PC-9 (cell line): Measurements from ENCODE around the gene ALS2.

Experiments used
- EZH2 ChIP-seq: fragments of 200-600 bp; sonication (generic); IDR thresholded peaks from 2 replicates; pipeline ENCODE4 v1.8.0; 2017; ENCODE audit warnings: antibody characterized with exemption, low read depth
- TF ChIP-seq, protein P1 (sequence below): fragments of 200-600 bp; sonication (generic); conservative IDR thresholded peaks from 2 replicates; pipeline ENCODE4 v1.6.1; 2017; ENCODE audit warnings: mixed run types, antibody characterized with exemption, mild to moderate bottlenecking, moderate library complexity

DNA sequence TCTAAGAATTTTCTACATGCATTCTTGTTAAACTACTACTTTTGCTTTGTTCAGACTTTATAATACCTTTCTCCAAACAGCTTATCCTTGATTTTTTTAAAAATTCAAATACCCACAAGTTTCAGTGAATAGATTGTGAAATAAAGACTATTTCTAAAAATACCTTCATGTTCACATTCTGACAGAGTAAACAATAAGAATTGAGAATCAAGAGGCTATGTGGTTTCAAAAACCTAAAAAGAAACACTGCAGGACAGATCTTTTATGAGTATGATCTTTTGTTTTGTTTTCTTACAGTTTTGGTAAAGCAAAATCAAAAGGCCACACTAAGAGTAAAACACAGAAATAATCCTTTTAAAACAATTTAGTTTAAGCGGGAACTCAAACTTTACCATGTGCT lies 21.2 kb downstream of the ALS2 start:
- no peak for TF ChIP-seq EZH2
- TF ChIP-seq, protein P1, sequence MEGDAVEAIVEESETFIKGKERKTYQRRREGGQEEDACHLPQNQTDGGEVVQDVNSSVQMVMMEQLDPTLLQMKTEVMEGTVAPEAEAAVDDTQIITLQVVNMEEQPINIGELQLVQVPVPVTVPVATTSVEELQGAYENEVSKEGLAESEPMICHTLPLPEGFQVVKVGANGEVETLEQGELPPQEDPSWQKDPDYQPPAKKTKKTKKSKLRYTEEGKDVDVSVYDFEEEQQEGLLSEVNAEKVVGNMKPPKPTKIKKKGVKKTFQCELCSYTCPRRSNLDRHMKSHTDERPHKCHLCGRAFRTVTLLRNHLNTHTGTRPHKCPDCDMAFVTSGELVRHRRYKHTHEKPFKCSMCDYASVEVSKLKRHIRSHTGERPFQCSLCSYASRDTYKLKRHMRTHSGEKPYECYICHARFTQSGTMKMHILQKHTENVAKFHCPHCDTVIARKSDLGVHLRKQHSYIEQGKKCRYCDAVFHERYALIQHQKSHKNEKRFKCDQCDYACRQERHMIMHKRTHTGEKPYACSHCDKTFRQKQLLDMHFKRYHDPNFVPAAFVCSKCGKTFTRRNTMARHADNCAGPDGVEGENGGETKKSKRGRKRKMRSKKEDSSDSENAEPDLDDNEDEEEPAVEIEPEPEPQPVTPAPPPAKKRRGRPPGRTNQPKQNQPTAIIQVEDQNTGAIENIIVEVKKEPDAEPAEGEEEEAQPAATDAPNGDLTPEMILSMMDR: no peak
